ENCODE measurements around the gene GHRL. TPM values are rescaled to one million over a fixed set of nuclear protein-coding genes. Genes with fewer than 3 reads are reported as not detected.

GHRL gene
- total RNA-seq, 1 donor from 2014 or later, result 45.8 TPM

GRCh38 chr3:10317961-10318350 is 25.2 kb upstream of the GHRL start:
- no peak for DNase-seq (ENCODE audit: low spot score, unreplicated experiment)
- H3K27ac Mint-ChIP-seq, result peak overlapping the region; percentile 77
- H3K4me3 Mint-ChIP-seq (ENCODE audit: low read depth), result peak overlapping the region; percentile 16
- TF ChIP-seq CTCF (IDR thresholded peaks at IDR 0.05; ENCODE audit: unreplicated experiment), result no peak
- H3K4me1 Mint-ChIP-seq (ENCODE audit: low read depth), result peaks cover 11% of the 10 kb centered on the region
- H3K36me3 Mint-ChIP-seq (ENCODE audit: insufficient read depth), result peaks cover 5% of the 10 kb centered on the region
- no peaks in the 10 kb centered on the region for H3K27me3 Mint-ChIP-seq
- H3K9me3 Mint-ChIP-seq (ENCODE audit: low read depth), result no peaks in the 10 kb centered on the region

- DNase-seq (ENCODE audit: low spot score, unreplicated experiment), result no peak
- Mint-ChIP-seq H3K27me3 (no peaks in the 10 kb centered on the region), H3K27ac (no peak overlapping the region), H3K4me3 (ENCODE audit: low read depth) (no peak overlapping the region), H3K36me3 (ENCODE audit: insufficient read depth) (peaks cover 6% of the 10 kb centered on the region), H3K9me3 (ENCODE audit: low read depth) (no peaks in the 10 kb centered on the region), H3K4me1 (ENCODE audit: low read depth) (peaks cover 11% of the 10 kb centered on the region)
- no peak for TF ChIP-seq CTCF (IDR thresholded peaks at IDR 0.05; ENCODE audit: unreplicated experiment)
Observed at GRCh38 chr3:10317311-10317960, 24.7 kb upstream of the GHRL start.

- Mint-ChIP-seq H3K36me3 (ENCODE audit: insufficient read depth) (peaks cover 8% of the 10 kb centered on the region), H3K27me3 (no peaks in the 10 kb centered on the region), H3K27ac (no peak overlapping the region), H3K9me3 (ENCODE audit: low read depth) (no peaks in the 10 kb centered on the region), H3K4me3 (ENCODE audit: low read depth) (no peak overlapping the region), H3K4me1 (ENCODE audit: low read depth) (peaks cover 11% of the 10 kb centered on the region)
- TF ChIP-seq CTCF (IDR thresholded peaks at IDR 0.05; ENCODE audit: unreplicated experiment), result no peak
- DNase-seq (ENCODE audit: low spot score, unreplicated experiment), result no peak
Observed at GRCh38 chr3:10315771-10316344, 23.1 kb upstream of the GHRL start.

GRCh38 chr3:10315101-10315500 is 22.4 kb upstream of the GHRL start:
- H3K9me3 Mint-ChIP-seq (ENCODE audit: low read depth), result no peaks in the 10 kb centered on the region
- no peaks in the 10 kb centered on the region for H3K27me3 Mint-ChIP-seq
- peaks cover 8% of the 10 kb centered on the region for H3K36me3 Mint-ChIP-seq (ENCODE audit: insufficient read depth)
- H3K4me3 Mint-ChIP-seq (ENCODE audit: low read depth), result no peak overlapping the region
- no peak for TF ChIP-seq CTCF (IDR thresholded peaks at IDR 0.05; ENCODE audit: unreplicated experiment)
- H3K27ac Mint-ChIP-seq, result no peak overlapping the region
- no peak for DNase-seq (ENCODE audit: low spot score, unreplicated experiment)
- peaks cover 10% of the 10 kb centered on the region for H3K4me1 Mint-ChIP-seq (ENCODE audit: low read depth)

- H3K9me3 Mint-ChIP-seq (ENCODE audit: low read depth), result no peaks in the 10 kb centered on the region
- no peak overlapping the region for H3K27ac Mint-ChIP-seq
- peaks cover 15% of the 10 kb centered on the region for H3K36me3 Mint-ChIP-seq (ENCODE audit: insufficient read depth)
- TF ChIP-seq CTCF (IDR thresholded peaks at IDR 0.05; ENCODE audit: unreplicated experiment), result no peak
- H3K27me3 Mint-ChIP-seq, result no peaks in the 10 kb centered on the region
- H3K4me1 Mint-ChIP-seq (ENCODE audit: low read depth), result no peaks in the 10 kb centered on the region
- H3K4me3 Mint-ChIP-seq (ENCODE audit: low read depth), result no peak overlapping the region
- no peak for DNase-seq (ENCODE audit: low spot score, unreplicated experiment)
Observed at GRCh38 chr3:10312861-10313260, 20.1 kb upstream of the GHRL start.

All from progenitor cell of endocrine pancreas (in vitro differentiated cells).